Measurements from ENCODE around the gene NEB.
"Not testable (repeated sequence)": the region's sequence is repeated elsewhere in the genome, so short reads cannot be mapped to it uniquely, and the experiment has no call there.

The NEB gene

GRCh38 chr2:151650456-151650855 is 83.8 kb downstream of the NEB start:
- no peak for DNase-seq (ENCODE audit: low read depth, low spot score)

- no peak for DNase-seq (ENCODE audit: low read depth, low spot score)
Measured at GRCh38 chr2:151649966-151650365, 84.3 kb downstream of the NEB start.

GRCh38 chr2:151649400-151649799 is 84.9 kb downstream of the NEB start:
- DNase-seq (ENCODE audit: low read depth, low spot score): no peak

- not testable (repeated sequence) for DNase-seq (ENCODE audit: low read depth, low spot score)
Measured at GRCh38 chr2:151646512-151646911, 87.8 kb downstream of the NEB start.

- DNase-seq (ENCODE audit: low read depth, low spot score): no peak
Measured at GRCh38 chr2:151644580-151644979, 89.7 kb downstream of the NEB start.

- DNase-seq (ENCODE audit: low read depth, low spot score): not testable (repeated sequence)
Measured at GRCh38 chr2:151641895-151642294, 92.4 kb downstream of the NEB start.

GRCh38 chr2:151640087-151640486 is 94.2 kb downstream of the NEB start:
- no peak for DNase-seq (ENCODE audit: low read depth, low spot score)

GRCh38 chr2:151638990-151639389 is 95.3 kb downstream of the NEB start:
- no peak for DNase-seq (ENCODE audit: low read depth, low spot score)

GRCh38 chr2:151638191-151638933 is 95.9 kb downstream of the NEB start:
- DNase-seq (ENCODE audit: low read depth, low spot score): no peak

- no peak for DNase-seq (ENCODE audit: low read depth, low spot score)
Measured at GRCh38 chr2:151637271-151637781, 97.0 kb downstream of the NEB start.

GRCh38 chr2:151634736-151635467 is 99.4 kb downstream of the NEB start:
- no peak for DNase-seq (ENCODE audit: low read depth, low spot score)

- DNase-seq (ENCODE audit: low read depth, low spot score): no peak
Measured at GRCh38 chr2:151632993-151633565, 101.2 kb downstream of the NEB start.

- no peak for DNase-seq (ENCODE audit: low read depth, low spot score)
Measured at GRCh38 chr2:151630372-151630771, 103.9 kb downstream of the NEB start.

GRCh38 chr2:151627353-151627752 is 106.9 kb downstream of the NEB start:
- no peak for DNase-seq (ENCODE audit: low read depth, low spot score)

GRCh38 chr2:151624271-151624670 is 110.0 kb downstream of the NEB start:
- no peak for DNase-seq (ENCODE audit: low read depth, low spot score)

- no peak for DNase-seq (ENCODE audit: low read depth, low spot score)
Measured at GRCh38 chr2:151623631-151624030, 110.6 kb downstream of the NEB start.

GRCh38 chr2:151620761-151621160 is 113.5 kb downstream of the NEB start:
- DNase-seq (ENCODE audit: low read depth, low spot score): no peak

GRCh38 chr2:151619337-151619989 is 114.8 kb downstream of the NEB start:
- DNase-seq (ENCODE audit: low read depth, low spot score): no peak

- no peak for DNase-seq (ENCODE audit: low read depth, low spot score)
Measured at GRCh38 chr2:151616760-151617339, 117.4 kb downstream of the NEB start.

- DNase-seq (ENCODE audit: low read depth, low spot score): no peak
Measured at GRCh38 chr2:151614606-151615306, 119.5 kb downstream of the NEB start.

GRCh38 chr2:151614159-151614558 is 120.1 kb downstream of the NEB start:
- DNase-seq (ENCODE audit: low read depth, low spot score): no peak
